A549 (cell line): ENCODE measurements around the gene MB21D2.

Experiments used
- BHLHE40 ChIP-seq: IDR thresholded peaks from 2 replicates; pipeline ENCODE4 v1.6.1; 2012; ENCODE audit warnings: low read depth, low read length, inconsistent platforms
- EP300 ChIP-seq, 2 experiments: fragments of >200 bp; sonication (Bioruptor Twin); formaldehyde crosslinking; IDR thresholded peaks; 2 replicates in 1 of 2; 3 replicates in 1 of 2; pipeline ENCODE4 v1.6.1; 2016 to 2017
- HDAC2 ChIP-seq: fragments of 200-600 bp; sonication (generic); IDR thresholded peaks from 2 replicates; pipeline ENCODE4 v1.6.1; 2016
- POLR2A ChIP-seq: IDR thresholded peaks from 2 replicates; pipeline ENCODE4 v1.6.1; 2012; ENCODE audit warnings: mild to moderate bottlenecking, low read length
- RFX5 ChIP-seq: fragments of 450-650 bp; IDR thresholded peaks from 2 replicates; pipeline ENCODE4 v1.7.1; 2014; ENCODE audit warnings: antibody characterized with exemption, mild to moderate bottlenecking, moderate library complexity
- SMC3 ChIP-seq: fragments of >200 bp; sonication (Bioruptor Twin); formaldehyde crosslinking; IDR thresholded peaks from 3 replicates; pipeline ENCODE4 v1.6.1; 2018; ENCODE audit warnings: inconsistent platforms
- ZSCAN20 ChIP-seq: fragments of 250-450 bp; sonication (Bioruptor Pico); IDR thresholded peaks from 2 replicates; pipeline ENCODE4 v1.8.0; 2022; ENCODE audit warnings: mild to moderate bottlenecking, moderate library complexity
- TF ChIP-seq, protein P1 (sequence below): fragments of >200 bp; sonication (Bioruptor Twin); formaldehyde crosslinking; IDR thresholded peaks from 3 replicates; pipeline ENCODE4 v1.5.1; 2016
- TF ChIP-seq, protein P2 (sequence below): fragments of 450-650 bp; IDR thresholded peaks from 2 replicates; pipeline ENCODE4 v1.6.1; 2014; ENCODE audit warnings: antibody characterized with exemption

DNA sequence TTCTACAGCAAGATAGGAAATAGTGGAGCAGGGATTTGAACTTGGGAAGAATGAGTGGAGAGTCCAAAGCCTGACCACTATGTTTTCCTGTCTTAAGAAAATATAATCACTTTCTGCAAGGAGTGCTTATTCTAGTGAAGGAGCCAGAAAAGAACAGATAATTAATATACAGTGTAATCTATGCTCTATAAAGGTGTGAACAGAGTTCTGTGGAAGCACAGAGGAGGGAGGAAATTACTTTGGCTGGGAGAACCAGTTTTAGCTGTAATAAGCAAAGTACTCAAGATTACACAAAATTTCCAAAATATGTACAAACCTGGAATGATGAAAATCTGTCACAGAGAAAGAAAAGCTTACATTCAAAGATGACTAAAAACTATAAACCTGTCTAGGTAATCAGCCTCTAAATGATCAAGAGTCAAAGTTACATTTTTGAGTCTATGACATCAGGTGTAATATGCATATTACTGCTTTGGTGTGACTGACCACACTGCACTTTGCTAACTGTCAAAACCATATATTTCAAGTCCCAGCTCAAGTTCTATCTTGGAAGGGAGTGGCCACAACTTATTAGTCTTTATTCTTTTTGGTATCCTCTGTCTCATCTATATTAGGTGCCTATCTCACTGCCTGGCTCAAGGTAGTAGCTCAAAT is 40.7 kb upstream of the MB21D2 start:
- TF ChIP-seq, protein P1, sequence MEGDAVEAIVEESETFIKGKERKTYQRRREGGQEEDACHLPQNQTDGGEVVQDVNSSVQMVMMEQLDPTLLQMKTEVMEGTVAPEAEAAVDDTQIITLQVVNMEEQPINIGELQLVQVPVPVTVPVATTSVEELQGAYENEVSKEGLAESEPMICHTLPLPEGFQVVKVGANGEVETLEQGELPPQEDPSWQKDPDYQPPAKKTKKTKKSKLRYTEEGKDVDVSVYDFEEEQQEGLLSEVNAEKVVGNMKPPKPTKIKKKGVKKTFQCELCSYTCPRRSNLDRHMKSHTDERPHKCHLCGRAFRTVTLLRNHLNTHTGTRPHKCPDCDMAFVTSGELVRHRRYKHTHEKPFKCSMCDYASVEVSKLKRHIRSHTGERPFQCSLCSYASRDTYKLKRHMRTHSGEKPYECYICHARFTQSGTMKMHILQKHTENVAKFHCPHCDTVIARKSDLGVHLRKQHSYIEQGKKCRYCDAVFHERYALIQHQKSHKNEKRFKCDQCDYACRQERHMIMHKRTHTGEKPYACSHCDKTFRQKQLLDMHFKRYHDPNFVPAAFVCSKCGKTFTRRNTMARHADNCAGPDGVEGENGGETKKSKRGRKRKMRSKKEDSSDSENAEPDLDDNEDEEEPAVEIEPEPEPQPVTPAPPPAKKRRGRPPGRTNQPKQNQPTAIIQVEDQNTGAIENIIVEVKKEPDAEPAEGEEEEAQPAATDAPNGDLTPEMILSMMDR: no peak
- TF ChIP-seq EP300 (IDR thresholded peaks at IDR 0.05) (no peak), SMC3 (no peak), POLR2A (no peak), HDAC2 (no peak), ZSCAN20 (CRISPR knock-in tag) (no peak), RFX5 (no peak), BHLHE40 (no peak)
- TF ChIP-seq, protein P2, sequence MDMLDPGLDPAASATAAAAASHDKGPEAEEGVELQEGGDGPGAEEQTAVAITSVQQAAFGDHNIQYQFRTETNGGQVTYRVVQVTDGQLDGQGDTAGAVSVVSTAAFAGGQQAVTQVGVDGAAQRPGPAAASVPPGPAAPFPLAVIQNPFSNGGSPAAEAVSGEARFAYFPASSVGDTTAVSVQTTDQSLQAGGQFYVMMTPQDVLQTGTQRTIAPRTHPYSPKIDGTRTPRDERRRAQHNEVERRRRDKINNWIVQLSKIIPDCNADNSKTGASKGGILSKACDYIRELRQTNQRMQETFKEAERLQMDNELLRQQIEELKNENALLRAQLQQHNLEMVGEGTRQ: no peak
